ENCODE measurements around the gene PCDH9.
A peak's percentile ranks its signal among the peaks of the same experiment; 100 is the strongest.

Gene PCDH9

GRCh38 chr13:66489172-66489571, 741.0 kb downstream of the PCDH9 start:
- TF ChIP-seq SPI1 (IDR thresholded peaks at IDR 0.05; ENCODE audit: borderline replicate concordance, low read depth) = no peak
- no peak for DNase-seq (ENCODE audit: low read depth in 1 of 2, low spot score in 1 of 2)
- no peaks in the 10 kb centered on the region for H3K27me3 ChIP-seq (ENCODE audit: insufficient read depth, poor library complexity, severe bottlenecking)
- H3K27ac ChIP-seq (replicated peaks) = no peak overlapping the region
- H3K4me3 ChIP-seq (replicated peaks; ENCODE audit: insufficient read depth, low read length) = no peak overlapping the region

- H3K27ac ChIP-seq (replicated peaks) = no peak overlapping the region
- H3K27me3 ChIP-seq (ENCODE audit: insufficient read depth, poor library complexity, severe bottlenecking) = no peaks in the 10 kb centered on the region
- no peak overlapping the region for H3K4me3 ChIP-seq (replicated peaks; ENCODE audit: insufficient read depth, low read length)
- no peak for DNase-seq (ENCODE audit: low read depth in 1 of 2, low spot score in 1 of 2)
- TF ChIP-seq REST (IDR thresholded peaks at IDR 0.05; ENCODE audit: insufficient replicate concordance, low read depth) (no peak), SPI1 (IDR thresholded peaks at IDR 0.05; ENCODE audit: borderline replicate concordance, low read depth) (no peak), GABPA (IDR thresholded peaks at IDR 0.05; ENCODE audit: low read depth) (no peak), POLR2AphosphoS5 (IDR thresholded peaks at IDR 0.05; ENCODE audit: low read depth) (no peak)
- TF ChIP-seq, protein P1, sequence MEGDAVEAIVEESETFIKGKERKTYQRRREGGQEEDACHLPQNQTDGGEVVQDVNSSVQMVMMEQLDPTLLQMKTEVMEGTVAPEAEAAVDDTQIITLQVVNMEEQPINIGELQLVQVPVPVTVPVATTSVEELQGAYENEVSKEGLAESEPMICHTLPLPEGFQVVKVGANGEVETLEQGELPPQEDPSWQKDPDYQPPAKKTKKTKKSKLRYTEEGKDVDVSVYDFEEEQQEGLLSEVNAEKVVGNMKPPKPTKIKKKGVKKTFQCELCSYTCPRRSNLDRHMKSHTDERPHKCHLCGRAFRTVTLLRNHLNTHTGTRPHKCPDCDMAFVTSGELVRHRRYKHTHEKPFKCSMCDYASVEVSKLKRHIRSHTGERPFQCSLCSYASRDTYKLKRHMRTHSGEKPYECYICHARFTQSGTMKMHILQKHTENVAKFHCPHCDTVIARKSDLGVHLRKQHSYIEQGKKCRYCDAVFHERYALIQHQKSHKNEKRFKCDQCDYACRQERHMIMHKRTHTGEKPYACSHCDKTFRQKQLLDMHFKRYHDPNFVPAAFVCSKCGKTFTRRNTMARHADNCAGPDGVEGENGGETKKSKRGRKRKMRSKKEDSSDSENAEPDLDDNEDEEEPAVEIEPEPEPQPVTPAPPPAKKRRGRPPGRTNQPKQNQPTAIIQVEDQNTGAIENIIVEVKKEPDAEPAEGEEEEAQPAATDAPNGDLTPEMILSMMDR (IDR thresholded peaks at IDR 0.05; ENCODE audit: insufficient read depth, low read length) = no peak
These were observed 746.4 kb downstream of the PCDH9 start for GRCh38 chr13:66483712-66484111.

GRCh38 chr13:66482836-66483235, 747.3 kb downstream of the PCDH9 start:
- no peak for DNase-seq (ENCODE audit: low read depth in 1 of 2, low spot score in 1 of 2)
- Histone ChIP-seq H3K27me3 (ENCODE audit: insufficient read depth, poor library complexity, severe bottlenecking) (no peaks in the 10 kb centered on the region), H3K27ac (replicated peaks) (no peak overlapping the region), H3K4me3 (replicated peaks; ENCODE audit: insufficient read depth, low read length) (no peak overlapping the region)
- TF ChIP-seq, protein P1 (IDR thresholded peaks at IDR 0.05; ENCODE audit: insufficient read depth, low read length) = no peak
- TF ChIP-seq SPI1 (IDR thresholded peaks at IDR 0.05; ENCODE audit: borderline replicate concordance, low read depth) = 0 out of 2 replicates have a peak, but pooled peaks have one; percentile 3

- DNase-seq (ENCODE audit: low read depth in 1 of 2, low spot score in 1 of 2) = peak in 1 of 2 experiments; percentile 48
- Histone ChIP-seq H3K4me3 (replicated peaks; ENCODE audit: insufficient read depth, low read length) (no peak overlapping the region), H3K27ac (replicated peaks) (no peak overlapping the region), H3K27me3 (ENCODE audit: insufficient read depth, poor library complexity, severe bottlenecking) (no peaks in the 10 kb centered on the region)
- TF ChIP-seq SPI1 (IDR thresholded peaks at IDR 0.05; ENCODE audit: borderline replicate concordance, low read depth) (no peak), REST (IDR thresholded peaks at IDR 0.05; ENCODE audit: insufficient replicate concordance, low read depth) (no peak), GABPA (IDR thresholded peaks at IDR 0.05; ENCODE audit: low read depth) (no peak), POLR2AphosphoS5 (IDR thresholded peaks at IDR 0.05; ENCODE audit: low read depth) (no peak)
- TF ChIP-seq, protein P1 (IDR thresholded peaks at IDR 0.05; ENCODE audit: insufficient read depth, low read length) = no peak
These were observed 752.3 kb downstream of the PCDH9 start for GRCh38 chr13:66477816-66478215.
